GM06990 (cell line): ENCODE results near the gene DNMT3A.

Source experiments
- DNase-seq: peaks from one replicate; pipeline ENCODE4 v3.0.0-alpha.2; 2011; ENCODE audit not compliant: insufficient read length; ENCODE audit errors: extremely low read depth
- H3K27me3 ChIP-seq: replicated peaks from 2 replicates; pipeline ENCODE4 v1.6.0; 2011; ENCODE audit warnings: low read length; ENCODE audit not compliant: control insufficient read depth, insufficient read depth
- H3K36me3 ChIP-seq: 2 replicates; pipeline ENCODE4 v1.5.1; 2011; ENCODE audit warnings: low read length; ENCODE audit not compliant: control insufficient read depth, insufficient read depth
- H3K4me3 ChIP-seq: replicated peaks from 2 replicates; pipeline ENCODE4 v1.5.1; 2011; ENCODE audit warnings: low read depth, mild to moderate bottlenecking, control low read depth, low read length
- TF ChIP-seq, protein P1 (sequence below): IDR thresholded peaks from 2 replicates; pipeline ENCODE4 v1.5.1; 2011; ENCODE audit warnings: low read length, control low read depth, mild to moderate bottlenecking, inconsistent platforms; ENCODE audit not compliant: insufficient read depth, poor library complexity, severe bottlenecking

DNMT3A gene

DNA sequence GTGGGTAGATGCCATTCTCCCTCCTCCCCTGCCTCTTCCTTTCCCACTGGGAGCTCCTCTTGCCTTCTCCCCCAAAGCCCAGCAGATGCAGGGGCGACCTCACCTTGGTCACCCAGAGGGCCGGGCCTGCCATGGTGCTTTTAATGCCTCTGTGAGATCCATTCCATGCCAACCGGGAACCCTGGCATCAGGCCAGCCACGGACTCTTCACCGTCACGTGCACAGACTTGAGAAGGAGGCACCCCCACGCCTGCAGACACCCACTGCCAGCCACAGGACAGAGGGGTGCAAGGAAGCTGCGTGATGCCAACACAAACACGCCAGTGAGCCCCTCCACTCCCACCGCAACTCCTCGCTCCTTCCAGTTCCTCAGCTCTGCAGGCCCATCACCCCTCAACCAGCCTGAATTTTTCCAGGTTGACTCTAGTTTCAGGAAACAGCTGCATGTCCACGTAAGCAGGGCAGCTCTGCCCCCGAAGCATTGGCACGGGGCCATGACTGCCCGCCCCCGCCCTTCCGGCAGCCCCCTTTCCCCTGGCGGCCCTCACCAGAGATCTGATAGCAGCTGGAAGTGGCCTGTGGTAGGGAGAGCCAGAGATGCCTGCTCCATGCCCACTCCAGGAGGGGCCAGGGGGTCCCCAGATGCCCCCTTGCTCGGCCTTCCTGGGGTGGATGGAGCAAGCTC is 50.8 kb downstream of the DNMT3A start:
- no peak for DNase-seq
- TF ChIP-seq, protein P1, sequence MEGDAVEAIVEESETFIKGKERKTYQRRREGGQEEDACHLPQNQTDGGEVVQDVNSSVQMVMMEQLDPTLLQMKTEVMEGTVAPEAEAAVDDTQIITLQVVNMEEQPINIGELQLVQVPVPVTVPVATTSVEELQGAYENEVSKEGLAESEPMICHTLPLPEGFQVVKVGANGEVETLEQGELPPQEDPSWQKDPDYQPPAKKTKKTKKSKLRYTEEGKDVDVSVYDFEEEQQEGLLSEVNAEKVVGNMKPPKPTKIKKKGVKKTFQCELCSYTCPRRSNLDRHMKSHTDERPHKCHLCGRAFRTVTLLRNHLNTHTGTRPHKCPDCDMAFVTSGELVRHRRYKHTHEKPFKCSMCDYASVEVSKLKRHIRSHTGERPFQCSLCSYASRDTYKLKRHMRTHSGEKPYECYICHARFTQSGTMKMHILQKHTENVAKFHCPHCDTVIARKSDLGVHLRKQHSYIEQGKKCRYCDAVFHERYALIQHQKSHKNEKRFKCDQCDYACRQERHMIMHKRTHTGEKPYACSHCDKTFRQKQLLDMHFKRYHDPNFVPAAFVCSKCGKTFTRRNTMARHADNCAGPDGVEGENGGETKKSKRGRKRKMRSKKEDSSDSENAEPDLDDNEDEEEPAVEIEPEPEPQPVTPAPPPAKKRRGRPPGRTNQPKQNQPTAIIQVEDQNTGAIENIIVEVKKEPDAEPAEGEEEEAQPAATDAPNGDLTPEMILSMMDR = no peak
- H3K27me3 ChIP-seq = no peaks in the 10 kb centered on the region
- H3K4me3 ChIP-seq = no peak overlapping the region
- no peaks in the 10 kb centered on the region for H3K36me3 ChIP-seq

DNA sequence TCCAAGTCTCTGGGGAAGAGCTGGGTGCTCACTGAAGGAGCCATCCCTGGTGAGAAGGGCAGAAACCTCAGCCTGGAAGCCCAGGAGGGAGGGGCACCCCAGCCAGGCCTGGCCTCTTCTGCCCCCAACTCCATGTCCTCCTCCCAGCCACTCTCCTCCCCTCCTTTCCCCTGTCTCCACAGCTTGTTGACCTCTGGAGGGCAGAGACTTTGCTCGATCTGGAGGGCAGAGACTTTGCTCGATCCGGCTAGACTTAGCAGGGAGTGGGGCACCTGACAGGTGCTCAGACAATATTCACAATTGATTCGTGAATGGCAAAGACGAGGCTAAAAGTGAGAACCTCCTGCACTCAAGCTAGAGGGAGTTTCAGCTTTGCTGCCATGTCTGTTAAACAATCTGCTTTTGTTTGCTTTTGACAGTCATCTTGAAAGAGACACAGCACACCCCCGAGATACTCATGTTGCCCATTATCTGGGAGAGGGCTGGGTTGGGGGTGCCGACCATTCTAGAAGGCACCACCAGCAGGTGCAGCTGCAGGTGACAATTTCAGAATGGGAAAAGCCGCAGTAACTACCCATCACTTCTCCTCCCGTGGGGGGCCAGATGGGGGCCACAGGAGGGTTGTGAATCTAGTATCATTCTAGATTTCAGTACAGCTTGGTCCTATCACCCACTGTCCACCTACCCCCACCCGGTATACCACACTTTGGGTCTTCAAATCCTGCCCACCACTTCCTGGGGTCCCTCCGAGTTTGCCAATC is 54.8 kb downstream of the DNMT3A start:
- Histone ChIP-seq H3K36me3 (peaks cover 3% of the 10 kb centered on the region), H3K4me3 (no peak overlapping the region), H3K27me3 (no peaks in the 10 kb centered on the region)
- no peak for DNase-seq
- TF ChIP-seq, protein P1 = no peak

DNA sequence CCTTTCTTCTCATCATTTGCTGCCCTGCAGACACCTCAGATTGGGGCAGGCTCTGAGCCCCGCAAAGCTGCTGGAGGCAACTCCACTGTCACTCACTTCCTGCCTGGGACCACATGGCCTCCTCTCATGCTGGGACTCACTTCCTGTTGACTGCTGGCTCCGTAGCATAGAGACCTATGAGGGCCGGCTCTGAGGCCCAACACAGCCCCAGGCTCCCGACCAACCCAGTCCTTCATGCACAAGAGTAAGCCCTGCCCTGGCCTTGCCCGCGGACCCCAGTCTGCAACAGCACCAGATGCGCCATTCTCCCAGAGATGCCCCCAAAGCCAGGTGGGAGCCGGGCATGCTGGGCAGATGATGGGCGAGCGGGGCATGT is 55.7 kb downstream of the DNMT3A start:
- Histone ChIP-seq H3K4me3 (no peak overlapping the region), H3K27me3 (no peaks in the 10 kb centered on the region), H3K36me3 (peaks cover 3% of the 10 kb centered on the region)
- DNase-seq = peak; percentile 44
- TF ChIP-seq, protein P1 = no peak

DNA sequence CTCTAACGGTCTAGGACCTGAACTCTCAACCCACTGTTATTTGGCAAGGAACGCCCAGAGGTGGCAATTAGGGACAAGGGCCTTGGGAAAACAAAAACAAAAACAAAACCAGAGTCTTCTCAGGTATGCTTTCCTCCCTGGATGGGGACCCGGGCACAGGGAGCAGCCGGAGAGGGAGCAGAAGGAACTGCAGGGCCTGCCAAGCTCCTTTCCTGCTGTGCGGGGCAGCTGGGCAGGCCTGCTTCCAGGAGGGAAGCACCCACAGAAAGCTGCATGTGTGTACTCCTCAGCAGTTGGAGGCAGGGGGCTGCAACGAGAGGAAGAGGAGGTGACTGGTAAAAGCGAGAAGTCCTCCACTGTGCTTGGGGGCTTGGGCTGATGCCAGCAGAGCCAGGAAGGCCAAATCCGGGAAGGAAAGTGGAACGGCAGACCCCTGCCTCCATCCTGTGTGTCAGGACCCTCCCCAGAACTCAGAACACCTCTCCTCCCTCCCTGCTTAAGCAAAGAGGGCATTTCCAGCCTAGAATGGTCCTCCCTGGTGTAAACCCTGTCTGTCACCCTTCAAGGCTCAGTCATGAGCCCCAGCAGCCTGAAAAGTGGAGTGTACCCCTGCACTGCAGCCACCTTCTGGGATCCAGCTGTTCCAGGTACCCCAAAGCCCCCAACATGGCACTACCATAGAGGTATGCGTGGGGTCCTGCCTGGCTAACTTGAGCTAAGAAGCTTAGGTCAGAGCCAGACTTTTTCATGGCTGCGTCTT is 56.3 kb downstream of the DNMT3A start:
- no peak for DNase-seq
- TF ChIP-seq, protein P1 = no peak
- H3K4me3 ChIP-seq = no peak overlapping the region
- H3K36me3 ChIP-seq = peaks cover 3% of the 10 kb centered on the region
- H3K27me3 ChIP-seq = no peaks in the 10 kb centered on the region

DNA sequence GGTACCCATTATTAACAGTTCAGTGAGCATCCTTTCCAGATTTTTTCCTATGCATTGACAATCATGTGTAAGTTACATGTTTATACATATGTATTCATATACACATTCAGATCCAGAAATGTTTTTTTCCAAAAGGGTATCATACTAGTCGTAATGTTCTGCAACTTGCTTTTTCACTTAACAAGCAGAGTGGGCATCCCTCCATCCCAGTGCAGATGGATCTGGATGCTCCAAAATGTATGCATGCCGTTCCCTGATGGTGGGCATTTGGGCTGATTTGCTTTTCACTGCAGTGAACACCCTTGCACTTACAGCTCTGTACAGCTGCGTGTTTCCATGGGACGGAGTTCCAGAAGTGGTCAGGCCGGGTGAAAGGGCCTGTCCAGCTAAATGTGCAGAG is 57.0 kb downstream of the DNMT3A start:
- H3K27me3 ChIP-seq = no peaks in the 10 kb centered on the region
- no peak for DNase-seq
- peaks cover 3% of the 10 kb centered on the region for H3K36me3 ChIP-seq
- H3K4me3 ChIP-seq = no peak overlapping the region
- TF ChIP-seq, protein P1 = no peak
